HCT116 (cell line): Measurements from ENCODE around the gene IP6K3. TPM values are rescaled to one million over a fixed set of nuclear protein-coding genes. Genes with fewer than 3 reads are reported as not detected.

Experiments
- ATAC-seq: fragments of 200-7000 bp; cut with Tn5 transposase; 2 replicates; pipeline ENCODE4 v1.9.1; 2020; ENCODE audit warnings: mild to moderate bottlenecking, moderate library complexity
- BruUV-seq: library from RNA; stranded (reverse); fragments of 400-500 nt; replicated peaks from 2 replicates; lab custom pipeline; 2021; lab: Mats Ljungman, UMichigan
- CTCF ChIA-PET: fragments of 300-600 bp; sonication (Branson Sonifier 250); formaldehyde crosslinking; loops from one replicate; lab custom pipeline; 2021; ENCODE audit warnings: antibody characterized with exemption; lab: Charles Lee
- POLR2A ChIA-PET: fragments of 300-600, 350-600 bp; sonication (Branson Sonifier 250); formaldehyde crosslinking; loops from one replicate; lab custom pipeline; 2021; ENCODE audit warnings: antibody characterized with exemption; lab: Charles Lee
- RAD21 ChIA-PET, 2 experiments: fragments of 300-600 bp; sonication (Branson Sonifier 250); formaldehyde crosslinking; loops; one replicate each; lab custom pipeline; 2023; ENCODE audit warnings: low total read pairs in 2 of 2; ENCODE audit not compliant: uncharacterized antibody in 2 of 2, unreplicated experiment in 2 of 2, low non-redundant PET in 1 of 2; lab: Charles Lee
- DNase-seq: peaks from one replicate; pipeline ENCODE4 v3.0.0-alpha.2; 2010; ENCODE audit warnings: low read depth, low spot score
- H2AFZ ChIP-seq: fragments of 200-600 bp; shearing (Covaris generic), sonication (generic); 2 replicates; pipeline ENCODE4 v1.6.1; 2017; ENCODE audit warnings: low read depth, mixed run types, mixed read lengths, antibody characterized with exemption, low read length; ENCODE audit not compliant: poor library complexity, severe bottlenecking
- H3K27ac ChIP-seq: 2 replicates; pipeline ENCODE4 v1.5.1; 2012; ENCODE audit warnings: low read depth, low read length
- H3K27me3 ChIP-seq: fragments of 200-600 bp; sonication (generic); 2 replicates; pipeline ENCODE4 v1.6.1; 2016; ENCODE audit warnings: mixed run types, low read length, mixed read lengths; ENCODE audit not compliant: insufficient read depth
- H3K36me3 ChIP-seq, 2 experiments: fragments of 200-500 bp in 1 of 2; fragments of 200-600 bp in 1 of 2; sonication (Bioruptor generic) in 1 of 2; sonication (generic) in 1 of 2; 2 replicates each; pipeline versions ENCODE4 v1.5.1 to v1.6.1; 2014 to 2016; ENCODE audit warnings: low read length in 2 of 2, inconsistent platforms in 1 of 2, mixed read lengths in 1 of 2, mixed run types in 1 of 2; ENCODE audit not compliant: insufficient read depth in 2 of 2, control insufficient read depth in 1 of 2
- H3K4me1 ChIP-seq, 2 experiments: fragments of 200-600 bp in 1 of 2; sonication (generic) in 1 of 2; 2 replicates each; pipeline versions ENCODE4 v1.5.1 to v1.6.1; 2012 to 2017; ENCODE audit warnings: low read length in 2 of 2, inconsistent platforms in 1 of 2, mild to moderate bottlenecking in 1 of 2, mixed read lengths in 1 of 2, mixed run types in 1 of 2, moderate library complexity in 1 of 2; ENCODE audit not compliant: insufficient read depth in 2 of 2, control insufficient read depth in 1 of 2
- H3K4me2 ChIP-seq: fragments of 200-600 bp; sonication (generic); 2 replicates; pipeline ENCODE4 v1.6.1; 2017; ENCODE audit warnings: mixed run types, low read length, mixed read lengths
- H3K4me3 ChIP-seq, 2 experiments: fragments of 200-600 bp in 1 of 2; sonication (generic) in 1 of 2; replicated peaks in 1 of 2; 2 replicates each; pipeline ENCODE4 v1.5.1; 2011 to 2016; ENCODE audit warnings: low read length in 2 of 2, control low read depth in 1 of 2, low read depth in 1 of 2, mild to moderate bottlenecking in 1 of 2, mixed read lengths in 1 of 2, mixed run types in 1 of 2
- H3K79me2 ChIP-seq: fragments of 200-600 bp; sonication (generic); 2 replicates; pipeline ENCODE4 v1.6.1; 2017; ENCODE audit warnings: mild to moderate bottlenecking, mixed run types, low read length, moderate library complexity, mixed read lengths; ENCODE audit not compliant: insufficient read depth
- H3K9ac ChIP-seq: fragments of 200-600 bp; sonication (generic); 2 replicates; pipeline ENCODE4 v1.6.1; 2016; ENCODE audit warnings: low read length, mixed read lengths
- H3K9me2 ChIP-seq: fragments of 200-600 bp; sonication (generic), shearing (Covaris generic); 2 replicates; pipeline ENCODE4 v1.6.1; 2017; ENCODE audit warnings: mixed run types, mild to moderate bottlenecking, moderate library complexity; ENCODE audit not compliant: insufficient read depth
- H3K9me3 ChIP-seq, 2 experiments: fragments of 200-500 bp in 1 of 2; fragments of 200-600 bp in 1 of 2; sonication (Bioruptor generic) in 1 of 2; sonication (generic) in 1 of 2; 2 replicates each; pipeline ENCODE4 v1.6.1; 2014 to 2017; ENCODE audit warnings: low read length in 2 of 2, mixed read lengths in 2 of 2, inconsistent platforms in 1 of 2, low read depth in 1 of 2, mild to moderate bottlenecking in 1 of 2, mixed run types in 1 of 2, moderate library complexity in 1 of 2; ENCODE audit not compliant: control insufficient read depth in 1 of 2, insufficient read depth in 1 of 2
- H4K20me1 ChIP-seq: fragments of 200-600 bp; sonication (generic), shearing (Covaris generic); 2 replicates; pipeline ENCODE4 v1.6.1; 2017; ENCODE audit warnings: mixed run types, mild to moderate bottlenecking, moderate library complexity; ENCODE audit not compliant: insufficient read depth
- CBX3 ChIP-seq: IDR thresholded peaks from 2 replicates; pipeline ENCODE4 v1.6.1; 2012; ENCODE audit warnings: low read depth
- CEBPB ChIP-seq: IDR thresholded peaks from 2 replicates; pipeline ENCODE4 v1.6.1; 2012; ENCODE audit warnings: low read depth
- EGR1 ChIP-seq: IDR thresholded peaks from 2 replicates; pipeline ENCODE4 v1.6.1; 2012; ENCODE audit warnings: low read depth
- EZH2 ChIP-seq: fragments of 200-600 bp; sonication (generic); IDR thresholded peaks from 2 replicates; pipeline ENCODE4 v1.6.1; 2017; ENCODE audit warnings: antibody characterized with exemption, mixed run types
- FOSL1 ChIP-seq: IDR thresholded peaks from 2 replicates; pipeline ENCODE4 v1.6.1; 2012; ENCODE audit warnings: low read depth
- RAD21 ChIP-seq: IDR thresholded peaks from 2 replicates; pipeline ENCODE4 v1.6.1; 2012; ENCODE audit warnings: low read depth, mild to moderate bottlenecking
- REST ChIP-seq: IDR thresholded peaks from 2 replicates; pipeline ENCODE4 v1.6.1; 2012; ENCODE audit warnings: low read depth
- SP1 ChIP-seq: IDR thresholded peaks from 2 replicates; pipeline ENCODE4 v1.6.1; 2012; ENCODE audit warnings: low read depth
- TCF7L2 ChIP-seq: IDR thresholded peaks from 2 replicates; pipeline ENCODE4 v1.7.0; 2011; ENCODE audit warnings: borderline replicate concordance, inconsistent platforms; ENCODE audit not compliant: insufficient read depth, insufficient read length; ENCODE audit errors: extremely low read depth
- intact Hi-C: fragments of 100-400 bp; cut with micrococcal nuclease; formaldehyde crosslinking; loops from 2 replicates; pipeline ENCODE4 v1.10.0; 2022
- total RNA-seq: library from RNA; stranded (reverse); gene quantifications from one replicate; pipeline ENCODE4 v1.2.1, GENCODE V29; 2021; ENCODE audit not compliant: unreplicated experiment
- TF ChIP-seq, protein P1 (sequence below): IDR thresholded peaks from 2 replicates; pipeline ENCODE4 v1.6.1; 2012
- TF ChIP-seq, protein P2 (sequence below): IDR thresholded peaks from 2 replicates; pipeline ENCODE4 v1.6.1; 2011; ENCODE audit warnings: mild to moderate bottlenecking, low read length, moderate library complexity; ENCODE audit not compliant: insufficient replicate concordance; ENCODE audit errors: extremely low read depth

IP6K3 gene
- total RNA-seq, 1 experiment from 2014 or later, result not detected

DNA sequence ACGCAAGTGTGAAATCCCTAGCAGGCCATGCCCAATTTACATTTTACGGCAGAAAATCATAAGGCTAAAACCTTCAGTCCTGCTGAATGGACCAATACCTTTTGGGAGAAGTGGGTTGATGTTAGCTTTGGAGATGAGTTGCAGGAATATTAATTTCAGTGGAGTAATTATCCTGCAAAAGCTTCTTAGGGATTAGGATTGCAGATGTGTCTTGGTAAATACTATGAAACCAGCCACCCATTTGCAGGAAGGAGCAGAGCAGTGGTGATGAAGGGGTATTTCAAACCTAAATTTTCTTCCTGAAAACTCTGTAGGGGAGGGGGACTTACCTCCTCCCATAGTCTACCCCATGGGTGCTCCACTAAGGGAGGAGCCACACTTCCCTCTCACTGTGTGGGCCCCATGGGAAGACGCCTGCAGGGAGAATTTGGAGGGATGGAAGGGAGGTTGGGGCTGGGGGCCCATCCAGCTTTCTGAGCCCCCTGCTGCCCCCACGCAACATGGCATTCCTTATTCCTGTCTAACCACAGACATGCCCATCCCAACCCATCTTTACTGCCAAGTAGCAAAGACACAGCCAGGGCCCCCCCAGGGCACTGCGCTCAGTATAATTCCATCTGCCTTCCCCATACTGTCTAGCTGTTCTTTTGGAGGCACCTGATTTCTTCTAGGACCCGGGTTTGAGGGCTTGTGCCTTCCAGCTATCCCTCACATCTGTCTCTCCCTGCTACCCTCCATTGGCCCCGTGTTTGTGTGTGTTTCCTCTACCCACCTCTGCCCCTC is 20.6 kb downstream of the IP6K3 start:
- Histone ChIP-seq H3K36me3 (no peaks in the 10 kb centered on the region), H2AFZ (no peak overlapping the region), H3K4me3 (no peak overlapping the region), H3K9me3 (no peaks in the 10 kb centered on the region), H3K27ac (no peak overlapping the region), H3K9ac (no peak overlapping the region), H3K4me2 (no peak overlapping the region), H3K9me2 (no peaks in the 10 kb centered on the region), H3K4me1 (no peaks in the 10 kb centered on the region), H3K79me2 (no peaks in the 10 kb centered on the region), H4K20me1 (no peaks in the 10 kb centered on the region), H3K27me3 (peaks cover 30% of the 10 kb centered on the region)
- TF ChIP-seq REST (no peak), EGR1 (no peak), CEBPB (no peak), TCF7L2 (no peak)
- RAD21 ChIA-PET, result no interaction called here
- DNase-seq (no peak), ATAC-seq (no peak)
- no TSS peak for BruUV-seq
- CTCF ChIA-PET, result no interaction called here
- intact Hi-C loops, result no loop called here
- POLR2A ChIA-PET, result no interaction called here

- Histone ChIP-seq H3K9me2 (no peaks in the 10 kb centered on the region), H3K9ac (no peak overlapping the region), H3K27ac (no peak overlapping the region), H3K79me2 (no peaks in the 10 kb centered on the region), H3K27me3 (peaks cover 30% of the 10 kb centered on the region), H3K9me3 (no peaks in the 10 kb centered on the region), H3K36me3 (no peaks in the 10 kb centered on the region), H3K4me2 (no peak overlapping the region), H2AFZ (no peak overlapping the region), H3K4me1 (no peaks in the 10 kb centered on the region), H4K20me1 (no peaks in the 10 kb centered on the region), H3K4me3 (no peak overlapping the region)
- ChIA-PET RAD21 (no interaction called here), CTCF (no interaction called here), POLR2A (no interaction called here)
- DNase-seq (no peak), ATAC-seq (no peak)
- intact Hi-C loops, result no loop called here
- BruUV-seq, result no TSS peak
- TF ChIP-seq, protein P1, sequence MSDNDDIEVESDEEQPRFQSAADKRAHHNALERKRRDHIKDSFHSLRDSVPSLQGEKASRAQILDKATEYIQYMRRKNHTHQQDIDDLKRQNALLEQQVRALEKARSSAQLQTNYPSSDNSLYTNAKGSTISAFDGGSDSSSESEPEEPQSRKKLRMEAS, result no peak
- TF ChIP-seq CBX3 (no peak), SP1 (no peak), EGR1 (no peak), FOSL1 (no peak), TCF7L2 (no peak), EZH2 (no peak), RAD21 (no peak)
- TF ChIP-seq, protein P2, sequence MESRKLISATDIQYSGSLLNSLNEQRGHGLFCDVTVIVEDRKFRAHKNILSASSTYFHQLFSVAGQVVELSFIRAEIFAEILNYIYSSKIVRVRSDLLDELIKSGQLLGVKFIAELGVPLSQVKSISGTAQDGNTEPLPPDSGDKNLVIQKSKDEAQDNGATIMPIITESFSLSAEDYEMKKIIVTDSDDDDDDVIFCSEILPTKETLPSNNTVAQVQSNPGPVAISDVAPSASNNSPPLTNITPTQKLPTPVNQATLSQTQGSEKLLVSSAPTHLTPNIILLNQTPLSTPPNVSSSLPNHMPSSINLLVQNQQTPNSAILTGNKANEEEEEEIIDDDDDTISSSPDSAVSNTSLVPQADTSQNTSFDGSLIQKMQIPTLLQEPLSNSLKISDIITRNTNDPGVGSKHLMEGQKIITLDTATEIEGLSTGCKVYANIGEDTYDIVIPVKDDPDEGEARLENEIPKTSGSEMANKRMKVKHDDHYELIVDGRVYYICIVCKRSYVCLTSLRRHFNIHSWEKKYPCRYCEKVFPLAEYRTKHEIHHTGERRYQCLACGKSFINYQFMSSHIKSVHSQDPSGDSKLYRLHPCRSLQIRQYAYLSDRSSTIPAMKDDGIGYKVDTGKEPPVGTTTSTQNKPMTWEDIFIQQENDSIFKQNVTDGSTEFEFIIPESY, result no peak
Observed at GRCh38 chr6:33725222-33725621, 21.5 kb downstream of the IP6K3 start.
